Lung microvascular endothelial cell (primary cell): ENCODE measurements around the gene ITGB5. TPM values are rescaled to one million over a fixed set of nuclear protein-coding genes. Genes with fewer than 3 reads are reported as not detected.
"Not testable (repeated sequence)": the region's sequence is repeated elsewhere in the genome, so short reads cannot be mapped to it uniquely, and the experiment has no call there.

Experiments used
- DNase-seq, 2 donors: peaks; one replicate each; pipeline versions ENCODE4 v3.0.0 to v3.0.0-alpha.2; 2010; ENCODE audit warnings: low read depth in 2 of 2
- total RNA-seq: library from RNA; depleted of rRNA; stranded (reverse); fragments of >200 nt; gene quantifications from 2 replicates; pipeline ENCODE4 v1.2.1, GENCODE V29; 2014

The ITGB5 gene
- total RNA-seq, 1 donor from 2014 or later: 49.2 TPM

- DNase-seq: not testable (repeated sequence)
These were observed 98.1 kb downstream of the ITGB5 start for GRCh38 chr3:124789103-124789502.

GRCh38 chr3:124788254-124788745 lies 98.9 kb downstream of the ITGB5 start:
- no peak for DNase-seq

DNA sequence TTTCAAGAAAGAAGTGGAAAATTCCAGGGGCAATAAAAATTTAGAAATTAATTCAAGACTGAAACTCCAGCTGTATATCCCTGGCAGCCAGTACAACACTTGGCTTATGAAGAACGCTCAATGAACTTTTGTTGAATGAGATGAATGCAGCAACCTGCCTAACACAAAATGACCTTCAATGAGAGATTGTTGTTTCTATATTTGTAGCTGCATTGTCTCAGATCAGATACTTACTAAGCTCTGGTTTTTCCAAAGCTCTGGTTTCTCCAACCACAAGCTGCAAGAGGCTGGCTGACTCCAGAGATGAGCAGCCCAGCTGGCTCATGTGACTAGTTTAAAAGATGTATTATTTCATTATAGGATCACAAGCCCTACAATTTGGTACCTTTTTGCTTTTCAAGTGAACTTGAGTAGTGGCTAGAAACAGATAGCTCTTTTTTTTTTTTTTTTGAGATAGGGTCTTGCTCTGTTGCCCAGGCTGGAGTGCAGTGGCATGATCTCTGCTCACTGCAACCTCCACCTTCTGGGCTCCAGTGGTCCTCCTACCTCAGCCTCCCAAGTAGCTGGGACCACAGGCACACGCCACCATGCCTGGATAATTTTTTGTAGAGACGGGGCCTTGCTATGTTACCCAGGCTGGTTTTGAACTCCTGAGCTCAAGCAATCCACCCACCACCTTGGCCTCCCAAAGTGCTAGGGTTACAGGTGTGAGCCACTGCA lies 99.5 kb downstream of the ITGB5 start:
- no peak for DNase-seq

GRCh38 chr3:124786511-124787241 lies 100.5 kb downstream of the ITGB5 start:
- peak in 1 of 2 donors; percentile 53 for DNase-seq

DNA sequence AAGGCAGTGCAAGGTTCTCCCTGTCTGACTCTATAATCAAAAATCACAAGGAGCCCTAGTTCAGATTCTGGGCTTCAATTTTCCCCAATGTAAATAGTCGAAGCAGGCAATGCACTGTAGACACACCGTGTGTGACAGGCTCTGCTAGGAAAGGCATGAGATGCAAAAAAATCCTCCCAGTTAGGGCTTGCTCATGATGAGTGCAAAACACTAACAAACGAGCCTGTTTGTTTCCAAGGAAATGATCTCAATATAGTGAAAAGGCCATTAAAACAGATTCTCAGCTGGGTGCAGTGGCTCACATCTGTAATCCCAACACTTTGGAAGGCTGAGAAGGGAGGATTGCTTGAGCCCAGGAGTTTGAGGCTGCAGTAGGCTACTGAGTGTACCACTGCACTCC lies 101.2 kb downstream of the ITGB5 start:
- peak in 1 of 2 donors; percentile 56 for DNase-seq

DNA sequence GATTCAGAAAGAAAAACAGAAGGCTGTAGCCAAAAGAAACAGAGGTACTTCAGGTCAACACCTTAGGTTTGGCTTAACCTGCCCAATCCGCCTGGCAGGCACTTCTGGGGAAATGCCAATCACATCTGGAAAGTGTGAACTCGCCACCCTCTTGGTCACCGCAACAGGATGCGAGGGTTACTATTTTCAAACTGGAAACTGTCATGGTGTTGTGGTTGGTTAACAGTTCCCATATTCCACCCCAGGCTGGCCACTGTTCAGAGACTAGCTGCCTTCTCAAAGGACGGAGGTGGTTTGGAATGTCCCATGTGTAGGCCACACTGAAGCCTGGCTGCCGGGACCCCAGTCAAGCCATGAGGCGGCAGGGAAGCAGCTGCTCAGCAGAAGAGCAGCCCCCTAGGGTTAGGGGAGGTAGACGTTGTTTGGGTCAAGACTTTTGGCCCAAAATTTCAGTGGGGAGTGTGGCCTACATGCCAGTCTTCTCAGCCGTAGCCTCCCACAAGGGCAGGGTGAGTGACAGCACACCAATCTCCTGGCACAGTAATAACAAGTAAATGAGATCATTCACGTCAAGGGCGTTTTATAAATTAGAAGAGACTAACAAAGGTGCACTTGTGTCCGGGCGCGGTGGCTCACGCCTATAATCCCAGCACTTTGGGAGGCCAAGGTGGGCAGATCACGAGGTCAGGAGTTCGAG lies 102.3 kb downstream of the ITGB5 start:
- DNase-seq: no peak

GRCh38 chr3:124783696-124784095 lies 103.5 kb downstream of the ITGB5 start:
- DNase-seq: no peak

DNA sequence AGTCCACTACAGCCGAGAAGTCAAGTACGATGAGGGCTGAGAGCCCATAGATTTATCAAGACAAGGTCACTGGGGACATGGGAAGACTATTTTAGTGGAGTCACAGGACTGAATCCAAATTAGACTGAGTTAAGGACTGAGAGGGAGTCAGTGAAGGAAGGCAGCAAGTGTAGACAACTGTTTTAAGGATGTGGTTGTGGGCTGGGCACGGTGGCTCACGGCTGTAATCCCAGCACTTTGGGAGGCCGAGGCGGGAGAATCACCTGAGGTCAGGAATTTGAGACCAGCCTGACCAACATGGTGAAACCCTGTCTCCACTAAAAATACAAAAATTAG lies 104.8 kb downstream of the ITGB5 start:
- DNase-seq: not testable (repeated sequence)

DNA sequence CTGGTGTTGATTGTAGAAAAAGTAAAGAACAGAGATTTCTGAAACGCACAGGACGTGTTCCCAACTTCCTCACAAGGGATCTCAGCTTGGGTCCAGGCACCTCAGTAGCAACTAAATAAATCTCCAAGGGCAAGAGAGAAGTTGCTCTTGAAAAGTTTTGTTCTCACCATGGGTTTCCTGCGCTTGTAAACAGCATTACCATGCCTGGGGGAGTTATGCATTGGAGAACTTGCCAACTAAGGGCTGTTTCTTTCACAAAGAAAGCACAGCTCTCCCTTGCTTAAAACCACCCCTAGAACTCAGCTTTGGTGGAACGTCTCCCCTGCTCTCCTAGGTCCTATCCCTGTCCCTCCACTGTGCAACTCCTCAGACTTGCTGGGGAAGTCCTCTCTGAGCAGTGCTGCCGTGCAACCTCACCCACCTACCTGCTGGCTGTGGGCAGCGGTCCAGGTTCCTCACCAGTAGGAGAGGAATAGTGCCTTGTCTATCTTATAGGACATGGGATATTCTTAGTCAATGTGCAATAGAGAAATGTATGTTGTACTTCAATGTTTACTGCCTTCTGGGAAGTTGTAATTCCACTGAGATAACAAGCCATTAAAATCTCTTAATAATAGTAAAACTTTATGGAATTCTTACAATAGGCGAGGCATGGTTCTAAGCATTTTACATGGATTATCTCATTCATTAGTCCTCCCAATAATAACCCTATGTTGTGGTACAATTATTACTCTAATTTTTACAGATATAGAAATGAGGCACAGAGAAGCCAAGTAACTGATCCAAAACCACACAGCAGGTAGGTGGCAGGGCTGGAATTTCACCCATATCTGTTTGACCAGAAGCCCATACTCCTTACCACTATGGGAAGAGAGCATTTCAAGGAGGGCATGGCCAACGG lies 105.4 kb downstream of the ITGB5 start:
- no peak for DNase-seq

DNA sequence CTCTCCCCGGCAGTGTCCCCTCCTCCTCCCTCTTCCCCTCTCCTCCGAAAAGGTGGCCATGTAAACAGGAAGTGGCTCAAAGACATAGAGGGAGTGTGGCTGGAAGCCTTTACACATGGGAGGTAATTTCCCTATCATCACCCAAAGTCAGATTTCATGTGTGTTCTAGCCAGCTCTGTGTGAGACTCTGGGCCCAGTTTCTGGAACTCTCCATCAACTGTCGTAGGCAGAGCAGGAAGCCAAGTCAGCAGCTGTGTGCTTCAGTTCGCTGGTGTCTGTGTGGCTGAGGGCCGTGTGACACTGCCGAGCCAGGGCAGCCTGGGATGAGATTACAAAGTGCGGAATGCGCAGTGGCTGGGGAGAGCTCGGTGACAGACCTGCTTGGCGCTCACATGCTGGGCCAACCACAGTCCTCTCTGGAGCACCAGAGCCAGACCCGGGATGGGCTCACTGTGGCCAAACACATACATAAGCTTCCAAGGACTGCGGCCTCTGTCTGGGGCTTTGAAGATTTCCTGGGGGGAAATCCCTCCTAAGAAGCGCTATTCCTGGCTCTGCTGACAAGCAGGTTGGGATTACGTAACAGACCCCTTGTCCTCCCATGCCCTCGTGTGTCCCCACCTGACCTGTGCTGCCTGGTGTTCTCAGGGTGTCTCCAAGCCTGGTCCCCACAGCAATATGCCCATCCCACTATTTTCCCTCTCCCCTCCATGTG lies 106.2 kb downstream of the ITGB5 start:
- peak; percentile 51 to 63 for DNase-seq

DNA sequence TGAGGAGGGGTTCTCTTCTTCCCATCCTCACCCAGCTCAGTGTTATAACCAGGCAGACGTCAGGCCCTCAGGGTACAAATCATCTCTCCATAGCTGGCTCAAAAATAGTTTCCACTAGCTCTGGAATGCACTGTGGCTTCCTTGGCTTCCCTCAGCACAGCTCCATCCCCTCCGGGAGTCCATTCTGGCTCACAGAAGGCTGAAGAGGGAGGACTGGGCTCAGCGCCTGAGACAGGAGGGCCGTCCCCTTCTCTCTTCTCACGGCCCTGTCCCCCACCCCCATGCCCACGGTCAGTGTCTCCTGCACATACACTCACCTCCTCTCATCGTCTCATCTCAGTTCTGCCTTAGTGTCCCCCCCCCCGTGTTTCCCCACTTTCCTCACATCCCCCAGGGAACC lies 106.8 kb downstream of the ITGB5 start:
- peak; percentile 27 to 29 for DNase-seq

DNA sequence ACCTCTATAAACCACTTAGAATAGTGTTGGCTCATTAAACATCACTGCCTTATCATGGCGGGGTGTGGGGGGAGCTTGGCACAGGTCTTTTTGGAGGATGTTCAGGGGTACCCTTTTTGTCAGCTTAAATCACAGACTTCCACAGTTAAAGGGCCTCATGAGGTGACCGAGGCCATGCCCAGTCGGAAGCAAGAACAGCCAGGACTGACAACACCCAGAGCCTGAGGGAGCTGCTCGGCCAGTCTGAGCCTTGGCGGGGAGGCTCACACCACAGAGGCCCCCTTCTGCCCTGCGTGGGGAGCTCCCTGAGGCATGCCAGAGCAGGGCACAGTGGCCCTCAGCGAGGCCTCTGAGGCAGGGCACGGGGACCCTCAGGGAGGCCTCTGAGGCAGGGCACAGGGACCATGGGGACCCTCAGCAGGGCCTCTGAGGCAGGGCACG lies 107.4 kb downstream of the ITGB5 start:
- no peak for DNase-seq

GRCh38 chr3:124779116-124779515 lies 108.0 kb downstream of the ITGB5 start:
- no peak for DNase-seq

GRCh38 chr3:124777762-124778470 lies 109.2 kb downstream of the ITGB5 start:
- DNase-seq: peak; percentile 49 to 74

GRCh38 chr3:124776856-124777255 lies 110.3 kb downstream of the ITGB5 start:
- no peak for DNase-seq

DNA sequence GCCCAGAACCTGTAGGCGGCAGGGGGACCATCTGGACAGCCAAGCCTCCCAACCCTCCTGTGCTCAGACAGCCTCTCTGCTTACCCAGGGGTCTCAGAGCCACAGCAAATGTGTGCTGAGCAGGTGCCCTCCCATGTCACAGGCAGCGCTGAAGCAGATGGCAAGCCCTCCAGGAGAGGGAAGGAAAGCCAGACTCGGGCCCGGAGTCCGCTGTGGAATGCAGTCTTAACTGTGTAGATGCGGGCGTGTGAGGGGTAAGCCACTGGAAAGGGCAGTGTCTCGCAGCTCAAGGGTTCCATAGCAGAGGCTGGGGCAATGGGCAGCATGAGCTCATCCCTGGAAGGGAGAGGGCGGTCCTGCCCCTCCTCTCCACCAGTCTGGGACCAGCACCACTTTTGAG lies 111.3 kb downstream of the ITGB5 start:
- no peak for DNase-seq

GRCh38 chr3:124774841-124775402 lies 112.2 kb downstream of the ITGB5 start:
- no peak for DNase-seq

- DNase-seq: peak; percentile 32 to 70
These were observed 112.8 kb downstream of the ITGB5 start for GRCh38 chr3:124774327-124774718.
